Measurements from ENCODE around the gene CYTH3. TPM values are rescaled to one million over a fixed set of nuclear protein-coding genes. Genes with fewer than 3 reads are reported as not detected.
"Not testable (repeated sequence)": the region's sequence is repeated elsewhere in the genome, so short reads cannot be mapped to it uniquely, and the experiment has no call there.

The CYTH3 gene
- total and polyA plus RNA-seq, 2 of the 13 experiments (the other 11 are each of a cell fraction or from before 2014, with no cell fraction given), result 3.1 to 3.8 TPM

- Histone ChIP-seq H3K4me1 (ENCODE audit: insufficient read depth, low read length) (no peaks in the 10 kb centered on the region), H4K20me1 (ENCODE audit: insufficient read depth, low read length) (no peaks in the 10 kb centered on the region), H3K9ac (ENCODE audit: insufficient read depth, low read depth, low read length) (no peak overlapping the region), H3K4me2 (ENCODE audit: low read depth, low read length) (no peak overlapping the region), H2AFZ (ENCODE audit: low read length) (no peak overlapping the region), H3K27ac (ENCODE audit: extremely low read length, insufficient read depth, low read length) (no peak overlapping the region), H3K9me3 (ENCODE audit: low read length) (no peaks in the 10 kb centered on the region), H3K27me3 (ENCODE audit: control insufficient read depth in 1 of 2, insufficient read depth in 2 of 2, low read length in 2 of 2) (no peaks in the 10 kb centered on the region), H3K79me2 (ENCODE audit: insufficient read depth, low read length) (no peaks in the 10 kb centered on the region), H3K36me3 (replicated peaks in 1 of 2; ENCODE audit: control insufficient read depth in 1 of 2, insufficient read depth in 2 of 2, low read length in 2 of 2) (peaks cover 31 to 71% of the 10 kb centered on the region in 2 experiments; a peak in 4 of 5 replicates), H3K4me3 (replicated peaks in 1 of 3; ENCODE audit: insufficient read depth in 1 of 3, low read depth in 2 of 3, low read length in 3 of 3) (no peak overlapping the region)
- FAIRE-seq (no peak), DNase-seq (ENCODE audit: low spot score) (no peak), ATAC-seq (no peak)
- in situ Hi-C loops (cut with HindIII; ENCODE audit: extremely low pct_ligation_motif_present, low pct_unique_long_range_greater_than_20kb) (no loop called here), intact Hi-C loops (cut with micrococcal nuclease; ENCODE audit: unreplicated experiment) (no loop called here)
- WGBS (ENCODE audit: low lambda C conversion rate), result 99% methylated on average over 12 of the region's 29 CpGs
- BruUV-seq (replicated peaks), result no TSS peak
- TF ChIP-seq GFI1 (CRISPR knock-in tag; IDR thresholded peaks at IDR 0.05; ENCODE audit: borderline replicate concordance) (no peak), ZBTB1 (CRISPR knock-in tag; IDR thresholded peaks at IDR 0.05; ENCODE audit: borderline replicate concordance) (no peak), ZFP37 (CRISPR knock-in tag; IDR thresholded peaks at IDR 0.05; ENCODE audit: borderline replicate concordance) (no peak)
- CTCF ChIA-PET (ENCODE audit: low intra/inter-chr PET ratio, low total read pairs), result no interaction called here
- POLR2A ChIA-PET, result no interaction called here
Observed at GRCh38 chr7:6151994-6152735, 120.3 kb downstream of the CYTH3 start.

- H3K9me3 ChIP-seq (ENCODE audit: low read length); CTCF ChIA-PET (ENCODE audit: low intra/inter-chr PET ratio, low total read pairs); H3K27me3 ChIP-seq (ENCODE audit: control insufficient read depth in 1 of 2, insufficient read depth in 2 of 2, low read length in 2 of 2); H3K27ac ChIP-seq (ENCODE audit: extremely low read length, insufficient read depth, low read length); H3K9ac ChIP-seq (ENCODE audit: insufficient read depth, low read depth, low read length); intact Hi-C loops (cut with micrococcal nuclease; ENCODE audit: unreplicated experiment); ATAC-seq; H2AFZ ChIP-seq (ENCODE audit: low read length); H3K4me2 ChIP-seq (ENCODE audit: low read depth, low read length); POLR2A ChIA-PET; H3K4me1 ChIP-seq (ENCODE audit: insufficient read depth, low read length); DNase-seq (ENCODE audit: low spot score); in situ Hi-C loops (cut with HindIII; ENCODE audit: extremely low pct_ligation_motif_present, low pct_unique_long_range_greater_than_20kb); H3K4me3 ChIP-seq (replicated peaks in 1 of 3; ENCODE audit: insufficient read depth in 1 of 3, low read depth in 2 of 3, low read length in 3 of 3); H4K20me1 ChIP-seq (ENCODE audit: insufficient read depth, low read length); FAIRE-seq; BruUV-seq (replicated peaks); H3K79me2 ChIP-seq (ENCODE audit: insufficient read depth, low read length): not testable (repeated sequence)
- 96% methylated on average over 12 of the region's 12 CpGs for WGBS (ENCODE audit: low lambda C conversion rate)
- peaks cover 32 to 71% of the 10 kb centered on the region in 2 experiments; a peak in 4 of 5 replicates for H3K36me3 ChIP-seq (replicated peaks in 1 of 2; ENCODE audit: control insufficient read depth in 1 of 2, insufficient read depth in 2 of 2, low read length in 2 of 2)
Observed at GRCh38 chr7:6151527-6151926, 120.9 kb downstream of the CYTH3 start.
